ENCODE data around the gene WRAP53. TPM values are rescaled to one million over a fixed set of nuclear protein-coding genes. Genes with fewer than 3 reads are reported as not detected.

WRAP53 gene
- total RNA-seq, 1 donor = 4.3 TPM

GRCh38 chr17:7729816-7730215 lies 41.5 kb downstream of the WRAP53 start:
- Histone ChIP-seq H3K27ac (ENCODE audit: low read depth, low read length) (no peak overlapping the region), H3K4me3 (ENCODE audit: insufficient read depth, low read length) (no peak overlapping the region), H3K36me3 (ENCODE audit: insufficient read depth, low read length) (no peaks in the 10 kb centered on the region), H2AFZ (ENCODE audit: low read length) (no peak overlapping the region), H3K9me3 (ENCODE audit: low read depth, low read length) (no peaks in the 10 kb centered on the region), H3K4me2 (ENCODE audit: insufficient read depth, low read length) (no peak overlapping the region), H3K27me3 (ENCODE audit: insufficient read depth, low read length) (peaks cover 16% of the 10 kb centered on the region), H3K79me2 (ENCODE audit: insufficient read depth, low read length) (no peaks in the 10 kb centered on the region), H4K20me1 (ENCODE audit: insufficient read depth, low read length) (no peaks in the 10 kb centered on the region), H3K4me1 (ENCODE audit: insufficient read depth, low read length) (no peaks in the 10 kb centered on the region)
- peak; percentile 72 for DNase-seq (ENCODE audit: insufficient read length, low spot score, missing footprints)
- no peak for TF ChIP-seq CTCF (IDR thresholded peaks at IDR 0.05; ENCODE audit: extremely low read depth, low read depth, low read length)

- no peak overlapping the region for H3K4me3 ChIP-seq (ENCODE audit: insufficient read depth, low read length)
- H3K79me2 ChIP-seq (ENCODE audit: insufficient read depth, low read length) = no peaks in the 10 kb centered on the region
- H3K27me3 ChIP-seq (ENCODE audit: insufficient read depth, low read length) = peaks cover 32% of the 10 kb centered on the region
- TF ChIP-seq CTCF (IDR thresholded peaks at IDR 0.05; ENCODE audit: extremely low read depth, low read depth, low read length) = no peak
- no peak overlapping the region for H2AFZ ChIP-seq (ENCODE audit: low read length)
- H4K20me1 ChIP-seq (ENCODE audit: insufficient read depth, low read length) = no peaks in the 10 kb centered on the region
- no peaks in the 10 kb centered on the region for H3K36me3 ChIP-seq (ENCODE audit: insufficient read depth, low read length)
- H3K27ac ChIP-seq (ENCODE audit: low read depth, low read length) = no peak overlapping the region
- no peaks in the 10 kb centered on the region for H3K9me3 ChIP-seq (ENCODE audit: low read depth, low read length)
- peak; percentile 5 for DNase-seq (ENCODE audit: insufficient read length, low spot score, missing footprints)
- no peak overlapping the region for H3K4me2 ChIP-seq (ENCODE audit: insufficient read depth, low read length)
- no peaks in the 10 kb centered on the region for H3K4me1 ChIP-seq (ENCODE audit: insufficient read depth, low read length)
These were observed 44.8 kb downstream of the WRAP53 start for GRCh38 chr17:7732981-7733539.

- TF ChIP-seq CTCF (IDR thresholded peaks at IDR 0.05; ENCODE audit: extremely low read depth, low read depth, low read length) = no peak
- H3K79me2 ChIP-seq (ENCODE audit: insufficient read depth, low read length) = no peaks in the 10 kb centered on the region
- no peak overlapping the region for H3K4me3 ChIP-seq (ENCODE audit: insufficient read depth, low read length)
- H3K36me3 ChIP-seq (ENCODE audit: insufficient read depth, low read length) = no peaks in the 10 kb centered on the region
- H3K4me2 ChIP-seq (ENCODE audit: insufficient read depth, low read length) = no peak overlapping the region
- no peak for DNase-seq (ENCODE audit: insufficient read length, low spot score, missing footprints)
- H3K9me3 ChIP-seq (ENCODE audit: low read depth, low read length) = no peaks in the 10 kb centered on the region
- no peak overlapping the region for H2AFZ ChIP-seq (ENCODE audit: low read length)
- no peaks in the 10 kb centered on the region for H3K4me1 ChIP-seq (ENCODE audit: insufficient read depth, low read length)
- H3K27ac ChIP-seq (ENCODE audit: low read depth, low read length) = no peak overlapping the region
- no peaks in the 10 kb centered on the region for H4K20me1 ChIP-seq (ENCODE audit: insufficient read depth, low read length)
- H3K27me3 ChIP-seq (ENCODE audit: insufficient read depth, low read length) = peaks cover 51% of the 10 kb centered on the region
These were observed 49.3 kb downstream of the WRAP53 start for GRCh38 chr17:7737601-7738000.

- no peak overlapping the region for H3K4me3 ChIP-seq (ENCODE audit: insufficient read depth, low read length)
- H3K4me1 ChIP-seq (ENCODE audit: insufficient read depth, low read length) = no peaks in the 10 kb centered on the region
- no peak for TF ChIP-seq CTCF (IDR thresholded peaks at IDR 0.05; ENCODE audit: extremely low read depth, low read depth, low read length)
- H3K9me3 ChIP-seq (ENCODE audit: low read depth, low read length) = no peaks in the 10 kb centered on the region
- no peaks in the 10 kb centered on the region for H3K79me2 ChIP-seq (ENCODE audit: insufficient read depth, low read length)
- H3K27ac ChIP-seq (ENCODE audit: low read depth, low read length) = no peak overlapping the region
- H3K27me3 ChIP-seq (ENCODE audit: insufficient read depth, low read length) = peaks cover 37% of the 10 kb centered on the region
- no peaks in the 10 kb centered on the region for H3K36me3 ChIP-seq (ENCODE audit: insufficient read depth, low read length)
- DNase-seq (ENCODE audit: insufficient read length, low spot score, missing footprints) = no peak
- no peaks in the 10 kb centered on the region for H4K20me1 ChIP-seq (ENCODE audit: insufficient read depth, low read length)
- no peak overlapping the region for H3K4me2 ChIP-seq (ENCODE audit: insufficient read depth, low read length)
- no peak overlapping the region for H2AFZ ChIP-seq (ENCODE audit: low read length)
These were observed 51.5 kb downstream of the WRAP53 start for GRCh38 chr17:7739746-7740145.
